ENCODE results near the gene CNTNAP2. TPM values are rescaled to one million over a fixed set of nuclear protein-coding genes. Genes with fewer than 3 reads are reported as not detected.

Gene CNTNAP2
- total and polyA plus RNA-seq, 2 of the 8 experiments (the other 6 are each of a cell fraction or from before 2014, with no cell fraction given), result 27.9 to 71.0 TPM

DNA sequence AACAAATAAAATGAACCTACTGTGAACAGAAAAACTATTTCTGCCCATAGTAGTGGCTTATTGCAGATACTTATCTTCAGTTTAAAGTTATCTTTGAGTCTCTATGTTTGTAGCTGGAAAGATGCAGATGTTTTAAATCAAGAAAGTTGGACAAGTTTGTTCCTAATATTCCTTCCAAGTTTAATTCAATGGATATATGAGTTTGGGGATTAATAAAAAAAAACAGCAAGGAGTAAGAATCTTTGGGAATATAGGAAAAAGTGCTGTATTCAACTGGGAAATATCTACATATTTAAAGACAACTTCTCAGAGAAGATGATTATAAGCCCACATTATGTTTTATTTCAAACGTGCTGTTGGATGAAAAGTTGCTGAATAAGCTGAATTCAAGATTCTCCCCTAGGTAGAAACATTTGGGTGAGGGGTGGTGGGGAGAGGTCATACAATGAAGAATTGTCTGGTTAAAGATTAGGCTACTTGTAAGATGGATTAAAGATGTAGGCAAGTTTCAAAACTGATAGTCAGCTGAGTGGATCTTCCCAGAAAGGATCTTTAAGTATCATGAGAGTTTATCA is 1135.2 kb downstream of the CNTNAP2 start (continued):
- TF ChIP-seq CHD7 (IDR thresholded peaks at IDR 0.05; ENCODE audit: insufficient replicate concordance, low read length) (no peak), MAFK (IDR thresholded peaks at IDR 0.05; ENCODE audit: low read depth, low read length) (0 out of 2 replicates have a peak, but pooled peaks have one; percentile 11)
